WERI-Rb-1 (cell line): ENCODE data around the gene SMIM27.
A peak's percentile ranks its signal among the peaks of the same experiment; 100 is the strongest.

ENCODE experiments used
- DNase-seq: peaks from one replicate; pipeline ENCODE4 v3.0.0-alpha.2; 2020
- H3K27ac ChIP-seq: fragments of 250-450 bp; sonication (Bioruptor Pico); 2 replicates; pipeline ENCODE4 v1.5.1; 2020; ENCODE audit warnings: mild to moderate bottlenecking, moderate library complexity
- H3K27me3 ChIP-seq: fragments of 250-450 bp; sonication (Bioruptor Pico); 2 replicates; pipeline ENCODE4 v1.5.1; 2021; ENCODE audit warnings: mild to moderate bottlenecking, low read depth, moderate library complexity; ENCODE audit not compliant: insufficient read depth, severe bottlenecking
- H3K36me3 ChIP-seq: fragments of 250-450 bp; sonication (Bioruptor Pico); 2 replicates; pipeline ENCODE4 v1.5.1; 2020; ENCODE audit warnings: mild to moderate bottlenecking, moderate library complexity
- H3K4me3 ChIP-seq: 2 replicates; pipeline ENCODE4 v1.5.1; 2011; ENCODE audit warnings: low read depth, mild to moderate bottlenecking, control low read depth, low read length
- H3K9me3 ChIP-seq: fragments of 250-450 bp; sonication (Bioruptor Pico); 2 replicates; pipeline ENCODE4 v1.5.1; 2021; ENCODE audit warnings: mild to moderate bottlenecking, moderate library complexity; ENCODE audit not compliant: severe bottlenecking
- CTCF ChIP-seq: IDR thresholded peaks from 2 replicates; pipeline ENCODE4 v1.5.1; 2011; ENCODE audit warnings: low read depth, mild to moderate bottlenecking, control low read depth, inconsistent platforms, low read length

The SMIM27 gene

DNA sequence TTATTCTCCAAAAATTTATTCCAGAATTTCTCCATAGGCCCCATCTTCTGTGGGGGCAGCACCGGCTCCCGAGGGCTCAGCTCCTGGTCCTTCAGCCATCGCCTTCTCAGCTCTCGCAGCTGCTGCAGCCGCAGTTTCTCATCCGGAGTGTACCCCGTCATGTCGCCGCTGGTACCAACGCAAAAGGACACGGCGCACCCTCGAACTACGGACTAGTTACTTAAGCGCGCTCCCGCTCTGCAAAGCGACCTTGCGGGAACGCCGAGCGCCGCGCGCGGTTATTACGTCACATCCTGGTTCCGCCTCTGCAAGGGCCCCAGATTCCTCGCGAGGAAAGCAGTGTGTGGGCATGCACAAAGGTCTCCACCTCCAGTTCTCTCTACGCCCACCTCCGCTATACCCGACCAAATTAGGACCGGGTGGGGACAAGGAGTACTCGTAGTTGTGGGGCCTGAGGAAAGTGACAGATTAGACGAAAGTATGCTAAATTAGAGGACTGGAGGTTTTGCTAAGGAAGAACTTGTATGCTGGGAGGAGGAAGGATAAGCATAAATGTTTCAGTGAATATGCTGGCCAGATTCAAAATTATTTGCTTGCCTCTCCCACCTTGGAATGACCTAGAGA is 20.9 kb downstream of the SMIM27 start, which contains the start of gene NDUFB6:
NDUFB6 (minus strand) TSS at position 260 of the 624 bp plus-strand sequence; CDS start at position 161, 99 bp downstream.
- Histone ChIP-seq H3K9me3 (no peaks in the 10 kb centered on the region), H3K27ac (peak within 1 kb of the TSS; percentile 69), H3K36me3 (peaks cover 2% of the 10 kb centered on the region), H3K27me3 (peaks cover 11% of the 10 kb centered on the region), H3K4me3 (peak within 1 kb of the TSS; percentile 93)
- no peak for TF ChIP-seq CTCF
- DNase-seq = peak; percentile 91

GRCh38 chr9:32573821-32574220 is 21.7 kb downstream of the SMIM27 start:
- H3K9me3 ChIP-seq = no peaks in the 10 kb centered on the region
- no peak overlapping the region for H3K27ac ChIP-seq
- TF ChIP-seq CTCF = no peak
- H3K36me3 ChIP-seq = no peaks in the 10 kb centered on the region; the same call in 1 of the 2 replicates
- H3K4me3 ChIP-seq = no peak overlapping the region
- H3K27me3 ChIP-seq = peaks cover 17% of the 10 kb centered on the region
- DNase-seq = no peak

DNA sequence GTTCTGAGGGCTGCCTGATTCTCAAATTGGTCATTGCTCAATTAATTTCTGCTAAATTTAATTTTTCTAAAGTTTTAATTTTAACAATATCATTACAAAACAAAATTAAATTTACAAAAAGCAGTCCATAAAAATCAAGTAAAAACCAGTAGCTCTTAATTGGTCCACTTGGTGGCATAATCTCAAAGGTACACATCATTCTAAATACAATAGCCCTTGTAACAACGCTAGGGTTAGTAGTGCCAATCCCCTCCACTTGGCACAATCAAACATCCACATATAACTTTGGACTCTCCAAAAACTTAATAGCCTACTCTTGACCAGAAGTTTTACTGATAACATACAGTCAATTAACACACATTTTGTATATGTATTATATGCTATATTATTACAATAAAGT is 22.7 kb downstream of the SMIM27 start:
- DNase-seq = no peak
- H3K9me3 ChIP-seq = no peaks in the 10 kb centered on the region
- no peak overlapping the region for H3K4me3 ChIP-seq
- H3K36me3 ChIP-seq = no peaks in the 10 kb centered on the region; the same call in 1 of the 2 replicates
- TF ChIP-seq CTCF = no peak
- H3K27ac ChIP-seq = no peak overlapping the region
- peaks cover 25% of the 10 kb centered on the region for H3K27me3 ChIP-seq

GRCh38 chr9:32577316-32577715 is 25.2 kb downstream of the SMIM27 start:
- Histone ChIP-seq H3K27me3 (peaks cover 28% of the 10 kb centered on the region), H3K36me3 (no peaks in the 10 kb centered on the region), H3K27ac (no peak overlapping the region), H3K9me3 (no peaks in the 10 kb centered on the region), H3K4me3 (no peak overlapping the region)
- no peak for TF ChIP-seq CTCF
- no peak for DNase-seq

DNA sequence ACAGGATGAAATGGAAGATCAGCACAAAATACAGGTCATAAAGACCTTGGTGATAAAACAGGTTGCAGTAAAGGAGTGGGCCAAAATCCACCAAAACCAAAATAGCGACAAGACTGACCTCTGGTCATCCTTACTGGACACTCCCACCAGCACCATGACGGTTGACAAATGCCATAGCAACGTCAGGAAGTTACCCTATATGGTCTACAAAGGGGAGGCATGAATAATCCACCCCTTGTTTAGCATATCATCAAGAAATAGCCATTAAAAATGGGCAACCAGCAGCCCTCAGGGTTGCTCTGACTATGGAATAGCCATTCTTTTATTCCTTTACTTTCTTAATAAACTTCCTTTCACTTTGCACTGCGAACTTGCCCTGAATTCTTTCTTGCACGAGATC is 26.8 kb downstream of the SMIM27 start:
- Histone ChIP-seq H3K27me3 (peaks cover 28% of the 10 kb centered on the region), H3K27ac (no peak overlapping the region), H3K9me3 (no peaks in the 10 kb centered on the region), H3K4me3 (no peak overlapping the region), H3K36me3 (no peaks in the 10 kb centered on the region)
- no peak for TF ChIP-seq CTCF
- DNase-seq = no peak
